C4-2B (cell line): ENCODE measurements around the gene TMEM231.

Source experiments
- H3K27ac ChIP-seq: fragments of 450-650 bp; 2 replicates; pipeline ENCODE4 v1.5.1; 2017
- ZFX ChIP-seq: fragments of 450-650 bp; IDR thresholded peaks from 2 replicates; pipeline ENCODE4 v1.6.1; 2017
- TF ChIP-seq, protein P1 (sequence below): fragments of 450-650 bp; conservative IDR thresholded peaks from 2 replicates; pipeline ENCODE4 v1.5.1; 2017; ENCODE audit warnings: mild to moderate bottlenecking

TMEM231 gene

DNA sequence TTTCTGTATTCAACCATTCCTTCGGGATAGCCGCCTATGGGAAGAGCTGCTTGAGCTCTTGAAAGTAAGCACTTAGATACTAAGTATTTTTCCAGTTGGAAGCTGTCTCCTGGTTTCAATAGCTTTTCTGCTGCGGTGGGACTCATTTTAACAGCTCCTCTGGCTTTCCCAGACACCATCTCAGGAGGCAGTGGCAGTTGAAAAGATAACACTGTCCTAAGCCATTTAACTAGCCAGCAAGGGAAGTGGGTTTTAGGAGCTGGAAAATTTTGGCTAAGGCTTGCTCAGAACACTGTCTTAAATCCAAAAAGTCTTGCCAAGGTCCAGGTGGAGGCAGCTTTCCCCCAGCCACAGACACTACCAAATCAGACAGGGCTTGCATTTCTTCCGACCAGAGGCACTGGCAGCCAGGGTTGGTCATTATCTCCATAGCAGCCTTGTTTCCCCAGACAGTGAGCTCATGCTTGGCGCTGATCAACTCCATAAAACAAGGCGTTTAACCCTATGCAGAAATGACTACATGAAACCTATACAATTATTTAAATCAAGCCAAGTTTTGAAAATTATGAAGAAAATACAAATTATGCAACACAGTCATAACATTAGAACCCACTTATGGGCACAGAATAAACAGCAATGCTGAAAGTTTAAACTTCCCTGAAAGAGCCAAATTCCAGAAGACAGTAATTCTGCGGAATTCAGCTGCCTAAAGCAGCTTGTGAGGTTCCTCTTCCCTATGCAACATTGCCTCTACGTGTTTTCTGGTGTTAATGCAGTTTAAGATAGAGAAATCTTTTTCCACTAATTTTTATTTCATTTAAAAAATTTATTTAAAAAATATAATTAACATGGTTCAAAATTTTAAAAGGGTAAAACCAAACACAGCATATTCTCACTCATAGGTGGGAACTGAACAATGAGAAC is 35.1 kb upstream of the TMEM231 start:
- TF ChIP-seq, protein P1, sequence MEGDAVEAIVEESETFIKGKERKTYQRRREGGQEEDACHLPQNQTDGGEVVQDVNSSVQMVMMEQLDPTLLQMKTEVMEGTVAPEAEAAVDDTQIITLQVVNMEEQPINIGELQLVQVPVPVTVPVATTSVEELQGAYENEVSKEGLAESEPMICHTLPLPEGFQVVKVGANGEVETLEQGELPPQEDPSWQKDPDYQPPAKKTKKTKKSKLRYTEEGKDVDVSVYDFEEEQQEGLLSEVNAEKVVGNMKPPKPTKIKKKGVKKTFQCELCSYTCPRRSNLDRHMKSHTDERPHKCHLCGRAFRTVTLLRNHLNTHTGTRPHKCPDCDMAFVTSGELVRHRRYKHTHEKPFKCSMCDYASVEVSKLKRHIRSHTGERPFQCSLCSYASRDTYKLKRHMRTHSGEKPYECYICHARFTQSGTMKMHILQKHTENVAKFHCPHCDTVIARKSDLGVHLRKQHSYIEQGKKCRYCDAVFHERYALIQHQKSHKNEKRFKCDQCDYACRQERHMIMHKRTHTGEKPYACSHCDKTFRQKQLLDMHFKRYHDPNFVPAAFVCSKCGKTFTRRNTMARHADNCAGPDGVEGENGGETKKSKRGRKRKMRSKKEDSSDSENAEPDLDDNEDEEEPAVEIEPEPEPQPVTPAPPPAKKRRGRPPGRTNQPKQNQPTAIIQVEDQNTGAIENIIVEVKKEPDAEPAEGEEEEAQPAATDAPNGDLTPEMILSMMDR: no peak
- no peak for TF ChIP-seq ZFX
- no peak overlapping the region for H3K27ac ChIP-seq

DNA sequence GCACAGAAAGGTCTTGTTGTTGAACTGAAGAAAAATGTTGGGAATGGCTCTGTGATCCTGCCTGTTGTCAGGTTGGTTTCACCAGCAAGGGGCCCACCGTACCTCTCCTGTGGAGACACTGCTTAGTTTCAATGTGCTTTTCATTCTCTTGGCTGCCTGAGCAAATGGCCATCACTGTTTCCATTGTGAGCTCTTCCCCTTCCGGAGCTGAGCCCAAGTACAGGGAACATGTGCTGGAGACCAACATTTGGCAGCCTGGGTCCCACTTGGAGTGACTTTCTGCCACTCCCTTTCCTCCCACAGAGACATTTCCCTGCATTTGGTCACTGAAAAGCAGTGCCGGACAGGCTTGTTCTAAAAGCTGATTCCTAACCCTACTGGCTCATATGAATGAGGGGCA is 33.3 kb upstream of the TMEM231 start:
- TF ChIP-seq ZFX: no peak
- TF ChIP-seq, protein P1: no peak
- no peak overlapping the region for H3K27ac ChIP-seq

DNA sequence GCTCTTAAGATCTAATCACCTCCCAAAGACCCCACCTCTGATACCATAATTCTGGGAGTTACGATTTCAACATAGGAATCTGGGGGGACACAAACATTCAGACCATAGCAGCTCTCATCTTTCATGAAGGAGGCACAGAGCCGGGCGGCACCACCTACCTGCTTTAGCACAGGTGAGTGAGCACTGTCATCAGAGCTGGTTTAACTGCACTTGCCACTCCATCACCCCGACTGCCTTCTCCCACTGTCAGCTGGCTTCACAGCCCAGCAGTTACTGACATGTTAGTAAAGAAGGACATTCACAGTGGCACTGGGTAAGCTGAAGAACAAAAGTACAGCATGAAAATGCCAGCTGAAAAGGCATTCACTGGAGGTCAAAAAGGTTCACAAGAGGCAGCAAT is 32.7 kb upstream of the TMEM231 start:
- no peak for TF ChIP-seq ZFX
- TF ChIP-seq, protein P1: no peak
- no peak overlapping the region for H3K27ac ChIP-seq

DNA sequence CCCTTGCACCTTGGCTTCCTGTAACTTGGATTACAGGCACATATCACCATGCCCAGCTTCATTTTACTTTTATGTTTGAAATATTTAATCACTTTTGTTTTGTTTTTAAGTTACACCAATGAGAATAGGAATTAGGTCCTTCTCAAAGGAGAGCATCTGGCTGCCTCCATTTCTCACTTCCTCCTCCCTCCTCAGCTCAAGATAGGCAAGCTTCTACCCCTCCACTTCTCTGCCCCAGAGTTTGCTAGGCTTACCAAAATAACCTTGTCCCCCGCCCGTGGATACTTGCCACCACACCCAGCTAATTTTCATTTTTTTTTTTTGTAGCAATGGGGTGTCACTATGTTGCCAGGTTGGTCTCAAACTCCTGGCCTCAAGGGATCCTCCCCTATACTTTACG is 28.1 kb upstream of the TMEM231 start:
- TF ChIP-seq ZFX: no peak
- TF ChIP-seq, protein P1: no peak

DNA sequence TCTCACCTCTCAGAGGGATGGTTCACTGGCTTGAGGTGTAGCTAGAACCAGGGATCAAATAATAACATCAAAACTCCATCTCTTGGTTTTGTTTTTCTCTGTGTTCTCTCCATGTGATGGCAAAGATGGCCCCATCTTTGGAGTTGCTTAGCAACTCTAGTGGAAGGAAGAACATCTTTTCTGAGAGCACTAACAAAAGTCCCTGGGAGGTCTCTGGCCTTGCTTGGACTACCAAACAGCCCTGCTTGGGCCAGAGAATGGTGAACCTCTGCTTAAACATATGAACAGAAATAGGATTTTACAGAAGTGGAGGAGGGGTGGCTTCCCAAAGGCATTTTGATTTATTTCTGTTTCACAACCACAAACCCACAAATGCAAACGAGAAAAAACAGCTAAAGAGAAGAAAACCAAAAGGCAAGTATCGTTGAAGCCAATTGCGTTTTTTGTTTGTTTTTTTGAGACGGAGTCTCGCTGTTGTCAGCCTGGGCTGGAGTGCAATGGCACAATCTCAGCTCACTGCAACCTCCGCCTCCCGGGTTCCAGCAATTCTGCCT is 23.3 kb upstream of the TMEM231 start:
- H3K27ac ChIP-seq: no peak overlapping the region
- TF ChIP-seq, protein P1: no peak
- TF ChIP-seq ZFX: no peak

More for the DNA sequence above, 28.1 kb upstream of the TMEM231 start:
- H3K27ac ChIP-seq: no peak overlapping the region

DNA sequence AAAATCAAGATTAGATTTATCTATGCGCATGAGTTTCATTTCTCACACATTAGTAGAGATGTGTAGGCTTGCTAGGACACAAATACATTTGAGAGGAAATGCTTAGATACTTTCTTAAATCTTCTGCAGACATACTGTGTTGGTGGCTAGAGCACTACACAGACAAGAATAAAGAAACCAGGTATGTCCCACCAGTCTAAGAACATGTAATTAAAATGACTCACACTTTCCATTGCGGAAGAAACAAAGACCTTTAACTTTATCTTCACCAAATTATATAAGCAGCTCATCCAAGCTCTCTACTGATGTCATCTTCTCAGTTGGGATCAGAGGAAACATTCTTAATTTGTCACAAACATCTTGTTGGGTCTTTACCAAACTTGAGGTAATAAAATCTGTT is 22.7 kb upstream of the TMEM231 start:
- no peak overlapping the region for H3K27ac ChIP-seq
- no peak for TF ChIP-seq ZFX
- TF ChIP-seq, protein P1: no peak

DNA sequence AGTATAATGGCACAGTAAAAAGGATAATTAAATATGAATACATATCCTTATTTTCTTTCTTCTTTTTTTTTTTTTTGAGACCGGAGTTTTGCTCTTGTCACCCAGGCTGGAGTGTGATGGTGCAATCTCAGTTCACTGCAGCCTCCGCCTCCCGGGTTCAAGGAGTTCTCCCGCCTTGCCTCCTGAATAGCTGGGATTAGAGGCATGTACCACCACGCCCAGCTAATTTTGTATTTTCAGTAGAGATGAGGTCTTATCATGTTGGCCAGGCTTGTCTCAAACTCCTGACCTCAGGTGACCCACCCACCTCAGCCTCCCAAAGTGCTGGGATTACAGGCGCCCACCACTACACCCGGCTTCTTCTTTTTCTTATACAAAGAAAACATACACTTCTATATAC is 22.2 kb upstream of the TMEM231 start:
- no peak overlapping the region for H3K27ac ChIP-seq
- TF ChIP-seq ZFX: no peak
- TF ChIP-seq, protein P1: no peak
